Cardiac fibroblast (primary cell): ENCODE data around the gene CNN2.

ENCODE experiments used
- DNase-seq, 2 donors: peaks; one replicate each; pipeline versions ENCODE4 v3.0.0 to v3.0.0-alpha.2; 2010; ENCODE audit warnings: low read depth in 2 of 2
- H3K4me3 ChIP-seq, 2 donors: replicated peaks in 1 of 2; 1 replicate in 1 of 2; 2 replicates in 1 of 2; pipeline ENCODE4 v1.5.1; 2011; ENCODE audit warnings: low read depth in 2 of 2, low read length in 2 of 2, mild to moderate bottlenecking in 2 of 2, moderate library complexity in 1 of 2
- TF ChIP-seq, protein P1 (sequence below): IDR thresholded peaks from one replicate; pipeline ENCODE4 v1.5.1; 2011; ENCODE audit warnings: low read depth, mild to moderate bottlenecking, low read length, inconsistent platforms

The CNN2 gene

DNA sequence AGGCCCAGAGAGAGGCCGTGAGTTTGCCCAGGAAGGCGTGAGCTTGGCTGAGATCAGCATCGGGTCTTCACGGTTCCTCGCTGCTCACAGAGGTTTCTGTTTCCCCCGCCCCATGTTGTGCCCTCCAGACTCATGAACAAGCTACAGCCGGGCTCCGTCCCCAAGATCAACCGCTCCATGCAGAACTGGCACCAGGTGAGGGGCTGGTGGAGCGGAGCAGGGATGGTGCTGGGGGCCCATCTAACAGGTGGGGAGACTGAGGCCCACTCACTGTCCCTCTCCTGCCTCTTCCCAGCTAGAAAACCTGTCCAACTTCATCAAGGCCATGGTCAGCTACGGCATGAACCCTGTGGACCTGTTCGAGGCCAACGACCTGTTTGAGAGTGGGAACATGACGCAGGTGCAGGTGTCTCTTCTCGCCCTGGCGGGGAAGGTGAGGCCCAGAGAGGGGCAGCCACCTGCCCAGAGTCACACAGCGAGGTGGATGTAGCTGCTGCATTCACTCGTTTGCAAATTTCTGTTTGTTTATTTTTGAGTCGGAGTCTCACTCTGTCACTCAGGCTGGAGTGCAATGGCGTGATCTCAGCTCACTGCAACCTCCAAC lies 6.0 kb downstream of the CNN2 start:
- H3K4me3 ChIP-seq, result no peak overlapping the region
- DNase-seq, result no peak
- TF ChIP-seq, protein P1, sequence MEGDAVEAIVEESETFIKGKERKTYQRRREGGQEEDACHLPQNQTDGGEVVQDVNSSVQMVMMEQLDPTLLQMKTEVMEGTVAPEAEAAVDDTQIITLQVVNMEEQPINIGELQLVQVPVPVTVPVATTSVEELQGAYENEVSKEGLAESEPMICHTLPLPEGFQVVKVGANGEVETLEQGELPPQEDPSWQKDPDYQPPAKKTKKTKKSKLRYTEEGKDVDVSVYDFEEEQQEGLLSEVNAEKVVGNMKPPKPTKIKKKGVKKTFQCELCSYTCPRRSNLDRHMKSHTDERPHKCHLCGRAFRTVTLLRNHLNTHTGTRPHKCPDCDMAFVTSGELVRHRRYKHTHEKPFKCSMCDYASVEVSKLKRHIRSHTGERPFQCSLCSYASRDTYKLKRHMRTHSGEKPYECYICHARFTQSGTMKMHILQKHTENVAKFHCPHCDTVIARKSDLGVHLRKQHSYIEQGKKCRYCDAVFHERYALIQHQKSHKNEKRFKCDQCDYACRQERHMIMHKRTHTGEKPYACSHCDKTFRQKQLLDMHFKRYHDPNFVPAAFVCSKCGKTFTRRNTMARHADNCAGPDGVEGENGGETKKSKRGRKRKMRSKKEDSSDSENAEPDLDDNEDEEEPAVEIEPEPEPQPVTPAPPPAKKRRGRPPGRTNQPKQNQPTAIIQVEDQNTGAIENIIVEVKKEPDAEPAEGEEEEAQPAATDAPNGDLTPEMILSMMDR, result no peak

DNA sequence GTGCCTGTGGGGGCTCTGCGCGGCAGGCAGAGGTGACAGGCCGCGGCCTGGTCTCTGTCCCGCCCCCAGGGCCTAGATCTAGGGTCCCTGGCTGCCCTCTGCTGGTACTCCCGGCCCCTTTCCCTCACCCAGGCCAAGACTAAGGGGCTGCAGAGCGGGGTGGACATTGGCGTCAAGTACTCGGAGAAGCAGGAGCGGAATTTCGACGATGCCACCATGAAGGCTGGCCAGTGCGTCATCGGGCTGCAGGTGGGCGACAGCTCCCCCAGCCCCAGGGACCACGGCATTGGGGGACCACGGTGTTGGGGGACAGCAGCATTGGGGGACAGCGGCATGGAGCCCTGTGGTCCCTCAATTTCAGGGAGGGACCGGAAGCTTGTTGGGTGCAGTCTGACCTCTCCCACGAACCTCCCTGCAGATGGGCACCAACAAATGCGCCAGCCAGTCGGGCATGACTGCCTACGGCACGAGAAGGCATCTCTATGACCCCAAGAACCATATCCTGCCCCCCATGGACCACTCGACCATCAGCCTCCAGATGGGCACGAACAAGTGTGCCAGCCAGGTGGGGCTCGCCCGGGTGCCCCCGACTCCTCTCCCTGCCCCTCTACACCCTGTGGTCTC lies 9.7 kb downstream of the CNN2 start:
- H3K4me3 ChIP-seq, result no peak overlapping the region
- TF ChIP-seq, protein P1, result peak; percentile 13
- no peak for DNase-seq

DNA sequence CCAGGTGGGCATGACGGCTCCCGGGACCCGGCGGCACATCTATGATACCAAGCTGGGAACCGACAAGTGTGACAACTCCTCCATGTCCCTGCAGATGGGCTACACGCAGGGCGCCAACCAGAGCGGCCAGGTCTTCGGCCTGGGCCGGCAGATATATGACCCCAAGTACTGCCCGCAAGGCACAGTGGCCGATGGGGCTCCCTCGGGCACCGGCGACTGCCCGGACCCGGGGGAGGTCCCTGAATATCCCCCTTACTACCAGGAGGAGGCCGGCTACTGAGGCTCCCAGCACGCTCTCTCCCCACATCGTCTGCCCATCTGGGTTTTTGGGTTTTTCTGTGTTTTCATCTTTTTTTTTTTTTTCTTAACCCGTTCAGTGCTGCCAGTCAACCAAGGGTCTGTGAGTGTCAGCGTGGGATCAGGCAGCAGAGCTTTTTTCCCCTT lies 11.2 kb downstream of the CNN2 start:
- no peak for DNase-seq
- TF ChIP-seq, protein P1, result no peak
- no peak overlapping the region for H3K4me3 ChIP-seq

DNA sequence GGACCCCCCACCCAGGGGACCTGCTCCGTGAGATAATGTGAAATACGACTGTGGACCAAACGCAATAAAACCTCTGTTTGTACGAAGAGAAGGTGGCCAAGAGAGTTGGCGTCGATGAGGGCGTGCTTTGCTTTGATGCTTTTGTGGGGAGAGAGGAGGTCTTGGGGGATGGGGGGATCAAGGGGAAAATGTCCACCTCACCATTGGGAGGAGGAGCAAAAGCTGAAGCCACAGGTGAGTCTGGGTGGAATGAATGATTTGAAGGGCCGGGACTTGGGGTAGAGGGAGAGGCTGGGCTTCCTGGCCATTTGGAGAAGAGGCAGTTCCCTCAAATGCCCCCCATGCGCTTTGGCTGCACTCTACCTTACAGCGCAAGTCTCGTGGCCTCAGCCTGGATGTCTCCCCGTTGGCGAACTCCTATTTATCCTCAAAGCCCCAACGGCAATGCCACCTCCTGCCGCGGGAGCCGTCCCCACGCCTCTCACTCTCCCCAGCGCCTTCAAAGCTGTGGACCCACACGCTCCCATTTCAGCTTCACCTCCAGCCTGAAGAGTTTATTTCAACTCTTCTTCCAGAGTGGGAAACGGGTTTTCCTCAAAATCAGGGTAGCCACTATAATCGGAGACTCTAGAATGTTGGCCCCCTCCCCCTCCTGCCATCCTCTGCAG lies 12.7 kb downstream of the CNN2 start:
- no peak overlapping the region for H3K4me3 ChIP-seq
- no peak for DNase-seq
- TF ChIP-seq, protein P1, result no peak

DNA sequence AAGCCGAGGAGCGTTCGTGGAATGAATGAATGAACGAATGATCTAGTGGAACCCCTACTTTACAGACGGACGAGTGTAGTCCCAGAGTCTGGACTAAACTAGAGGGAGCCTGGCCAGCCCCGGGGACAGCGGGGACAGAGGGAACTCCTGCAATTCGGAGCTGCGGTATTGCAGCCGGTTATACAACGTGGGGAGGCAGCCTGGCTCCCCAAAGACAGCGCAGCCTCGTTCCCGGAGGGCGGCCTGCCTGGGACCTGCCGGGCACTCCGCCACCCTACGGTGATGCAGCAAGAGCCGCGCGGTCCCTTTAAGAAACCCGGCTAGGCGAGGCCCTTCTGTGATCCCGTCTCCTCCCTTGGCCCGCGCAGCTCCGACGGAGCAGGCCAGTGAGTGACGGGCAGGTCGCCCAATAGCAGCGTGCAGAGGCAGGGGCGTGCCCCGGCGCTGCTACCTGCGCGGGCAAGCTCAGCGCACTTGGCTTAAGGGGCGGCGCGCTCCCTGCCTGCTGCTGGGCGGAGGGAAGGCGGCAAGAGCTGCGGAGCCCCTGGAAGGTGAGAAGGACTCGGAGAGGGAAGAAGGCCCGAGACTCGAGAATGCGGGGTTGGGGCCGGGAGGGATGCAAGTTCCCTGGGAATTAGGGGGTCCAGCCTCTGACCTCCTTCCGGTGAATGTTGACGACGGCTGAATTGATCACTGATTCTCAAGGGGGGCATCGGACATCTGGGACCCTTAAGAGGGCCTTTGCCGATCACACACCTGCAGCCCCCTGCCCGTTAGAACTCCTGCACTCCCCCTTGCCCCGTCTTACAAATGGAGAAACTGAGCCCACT lies 13.5 kb downstream of the CNN2 start, which contains the start of gene ABCA7:
TSS of gene ABCA7 (plus strand) at position 462 of the 830 bp plus-strand sequence. CDS start 1,255 bp downstream, outside the sequence.
- TF ChIP-seq, protein P1, result no peak
- peak; percentile 97 to 99 for DNase-seq
- H3K4me3 ChIP-seq, result peak within 1 kb of the TSS; percentile 53 to 65

DNA sequence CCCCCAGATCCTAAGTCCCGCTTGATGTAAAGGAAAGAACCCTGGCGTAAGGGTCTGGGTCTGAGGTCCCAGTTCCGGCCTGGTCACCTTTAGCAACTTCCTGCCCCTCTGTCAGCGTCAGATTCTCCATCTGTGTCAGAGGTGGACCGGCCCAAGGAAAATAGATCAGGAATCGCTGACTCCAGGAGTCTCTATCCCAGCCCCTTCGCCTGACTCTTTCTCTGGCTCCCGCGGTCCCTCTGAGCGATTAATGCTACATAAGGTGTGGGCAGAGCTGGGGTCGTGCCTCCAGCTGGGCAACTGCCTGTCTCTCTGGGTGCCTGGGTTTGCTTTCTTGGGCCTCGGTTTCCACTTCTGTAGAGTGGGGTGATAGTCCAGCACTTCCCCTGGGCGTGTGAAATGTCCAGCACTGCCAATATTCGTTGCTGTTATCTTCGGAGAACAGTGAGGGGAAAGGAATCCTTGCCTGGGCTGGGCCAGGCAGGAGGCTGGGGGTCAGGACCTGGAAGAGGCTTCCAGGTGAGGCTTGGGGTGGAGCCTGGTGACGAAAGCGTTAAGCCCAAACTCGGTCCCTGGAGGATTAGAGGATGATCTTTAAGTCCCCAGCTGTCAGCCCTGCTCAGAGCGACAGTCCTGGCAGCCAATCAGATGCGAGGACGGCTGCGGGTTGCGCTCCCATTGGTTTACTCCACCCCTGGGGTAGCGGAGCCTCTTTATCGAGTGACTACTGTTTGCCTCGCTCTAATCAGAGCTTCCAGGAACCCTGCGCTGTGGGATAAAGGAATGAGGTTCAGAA lies 14.3 kb downstream of the CNN2 start:
- TF ChIP-seq, protein P1, result no peak
- H3K4me3 ChIP-seq, result peak overlapping the region; percentile 53 to 65
- DNase-seq, result peak; percentile 95
